ENCODE data around the gene KIRREL1. TPM values are rescaled to one million over a fixed set of nuclear protein-coding genes. Genes with fewer than 3 reads are reported as not detected.

KIRREL1 gene
- total and polyA plus RNA-seq, 2 experiments from 2014 or later: 5.1 to 35.2 TPM

GRCh38 chr1:158026651-158027050 is 33.2 kb downstream of the KIRREL1 start:
- Mint-ChIP-seq H3K4me1 (peaks cover 52% of the 10 kb centered on the region), H3K4me3 (no peak overlapping the region), H3K9me3 (no peaks in the 10 kb centered on the region), H3K27ac (no peak overlapping the region; the same call in 1 of the 2 replicates), H3K36me3 (ENCODE audit: low read depth) (peaks cover 15% of the 10 kb centered on the region), H3K27me3 (ENCODE audit: insufficient read depth, low read depth, poor library complexity) (peaks cover 7% of the 10 kb centered on the region)
- peaks cover 29% of the 10 kb centered on the region for H3K4me1 ChIP-seq (ENCODE audit: insufficient read depth)
- no peaks in the 10 kb centered on the region for H3K36me3 ChIP-seq (ENCODE audit: insufficient read depth)
- no peak overlapping the region for H3K4me2 ChIP-seq
- H3K79me2 ChIP-seq (replicated peaks; ENCODE audit: insufficient read depth): peaks cover 63% of the 10 kb centered on the region
- ATAC-seq (no peak), DNase-seq (ENCODE audit: low spot score) (no peak)
- no peak overlapping the region for H3K27ac ChIP-seq (ENCODE audit: low read depth)
- H3K4me3 ChIP-seq: no peak overlapping the region
- TF ChIP-seq EZH2phosphoT487 (IDR thresholded peaks at IDR 0.05; ENCODE audit: unreplicated experiment) (no peak), ETS1 (IDR thresholded peaks at IDR 0.05) (no peak), REST (IDR thresholded peaks at IDR 0.05; ENCODE audit: unreplicated experiment) (no peak), STAT1 (IDR thresholded peaks at IDR 0.05; ENCODE audit: unreplicated experiment) (no peak), POLR2AphosphoS5 (IDR thresholded peaks at IDR 0.05; ENCODE audit: low read depth) (no peak), JUNB (IDR thresholded peaks at IDR 0.05; ENCODE audit: unreplicated experiment) (no peak), NANOG (IDR thresholded peaks at IDR 0.05; ENCODE audit: borderline replicate concordance) (no peak), CTCF (conservative IDR thresholded peaks at IDR 0.05; ENCODE audit: low read depth in 2 of 2) (no peak), ZNF114 (CRISPR knock-in tag; IDR thresholded peaks at IDR 0.05) (no peak), ZNF331 (CRISPR knock-in tag; IDR thresholded peaks at IDR 0.05; ENCODE audit: low read depth) (no peak), EZH2 (IDR thresholded peaks at IDR 0.05; ENCODE audit: low read depth, unreplicated experiment) (no peak), ZNF462 (CRISPR knock-in tag; IDR thresholded peaks at IDR 0.05) (no peak), CREB1 (CRISPR knock-in tag; IDR thresholded peaks at IDR 0.05; ENCODE audit: low read depth) (no peak)
- H4K20me1 ChIP-seq (replicated peaks; ENCODE audit: insufficient read depth): no peaks in the 10 kb centered on the region
- no peak overlapping the region for H2AFZ ChIP-seq
- H3F3A ChIP-seq (replicated peaks; ENCODE audit: low read depth): no peaks in the 10 kb centered on the region
- H3K27me3 ChIP-seq (ENCODE audit: insufficient read depth): no peaks in the 10 kb centered on the region
- no peaks in the 10 kb centered on the region for H3K9me2 ChIP-seq (ENCODE audit: insufficient read depth)

All from GM23338 (cell line).